Stimulated activated CD8-positive, alpha-beta memory T cell treated with anti-CD3 and anti-CD28 coated beads, Interleukin-12 subunit alpha, Interleukin-12 subunit beta, amount 100 ng/mL, for 1 hour (primary cell): ENCODE results near the gene TIMM13.

Source experiments
- DNase-seq: peaks from one replicate; pipeline ENCODE4 v3.0.0-alpha.2; 2020; ENCODE audit warnings: low read depth

The TIMM13 gene

GRCh38 chr19:2382530-2383222 lies 44.7 kb downstream of the TIMM13 start:
- no peak for DNase-seq

GRCh38 chr19:2381148-2381820 lies 46.1 kb downstream of the TIMM13 start:
- no peak for DNase-seq

GRCh38 chr19:2380567-2380966 lies 46.8 kb downstream of the TIMM13 start:
- no peak for DNase-seq

- DNase-seq = no peak
Observed at GRCh38 chr19:2376784-2377519, 50.4 kb downstream of the TIMM13 start.
